NT2/D1 (cell line): ENCODE results near the gene CXCL17.
"Not testable (repeated sequence)": the region's sequence is repeated elsewhere in the genome, so short reads cannot be mapped to it uniquely, and the experiment has no call there.

Experiments
- SUZ12 ChIP-seq: IDR thresholded peaks from 2 replicates; pipeline ENCODE4 v1.6.1; 2011; ENCODE audit not compliant: insufficient read length, insufficient read depth; ENCODE audit errors: extremely low read depth
- YY1 ChIP-seq: IDR thresholded peaks from 2 replicates; pipeline ENCODE4 v1.6.1; 2011; ENCODE audit not compliant: insufficient read length, insufficient read depth
- ZNF274 ChIP-seq: IDR thresholded peaks from 2 replicates; pipeline ENCODE4 v1.6.1; 2011; ENCODE audit warnings: mild to moderate bottlenecking, low read depth, low read length

- not testable (repeated sequence) for TF ChIP-seq ZNF274, SUZ12, YY1
These were observed 5.6 kb upstream of the CXCL17 start for GRCh38 chr19:42448306-42448705.
